T-helper 9 cell (primary cell): ENCODE data around the gene L3MBTL2.

ENCODE experiments used
- DNase-seq: peaks from one replicate; pipeline ENCODE4 v3.0.0-alpha.2; 2020

The L3MBTL2 gene

DNA sequence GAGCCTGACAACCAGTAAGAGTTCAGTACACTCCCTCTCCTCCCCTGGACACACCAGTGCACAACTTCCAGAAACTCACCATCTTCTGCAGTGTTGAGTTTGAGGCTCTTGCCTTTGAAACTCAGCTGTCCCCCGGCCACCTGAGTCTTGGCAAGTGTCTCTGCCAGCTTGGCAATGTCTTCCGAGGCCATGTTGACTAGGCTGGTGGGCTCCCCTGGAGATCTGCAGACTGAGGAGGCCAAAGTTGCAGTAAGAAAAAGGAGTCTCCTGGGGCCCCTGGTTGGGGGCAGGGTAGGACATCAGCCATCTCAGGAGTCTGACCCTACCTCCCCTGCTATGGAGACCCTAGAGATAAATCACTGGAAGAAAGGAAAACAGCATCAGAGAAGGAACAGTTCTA lies 75.7 kb downstream of the L3MBTL2 start:
- no peak for DNase-seq
